HCT116 (cell line): ENCODE measurements around the gene PNMA5. TPM values are rescaled to one million over a fixed set of nuclear protein-coding genes. Genes with fewer than 3 reads are reported as not detected.
"Not testable (repeated sequence)": the region's sequence is repeated elsewhere in the genome, so short reads cannot be mapped to it uniquely, and the experiment has no call there.

Source experiments
- ATAC-seq: fragments of 200-7000 bp; cut with Tn5 transposase; 2 replicates; pipeline ENCODE4 v1.9.1; 2020; ENCODE audit warnings: mild to moderate bottlenecking, moderate library complexity
- BruUV-seq: library from RNA; stranded (reverse); fragments of 400-500 nt; replicated peaks from 2 replicates; lab custom pipeline; 2021; lab: Mats Ljungman, UMichigan
- CTCF ChIA-PET: fragments of 300-600 bp; sonication (Branson Sonifier 250); formaldehyde crosslinking; loops from one replicate; lab custom pipeline; 2021; ENCODE audit warnings: antibody characterized with exemption; lab: Charles Lee
- POLR2A ChIA-PET: fragments of 300-600, 350-600 bp; sonication (Branson Sonifier 250); formaldehyde crosslinking; loops from one replicate; lab custom pipeline; 2021; ENCODE audit warnings: antibody characterized with exemption; lab: Charles Lee
- RAD21 ChIA-PET, 2 experiments: fragments of 300-600 bp; sonication (Branson Sonifier 250); formaldehyde crosslinking; loops; one replicate each; lab custom pipeline; 2023; ENCODE audit warnings: low total read pairs in 2 of 2; ENCODE audit not compliant: uncharacterized antibody in 2 of 2, unreplicated experiment in 2 of 2, low non-redundant PET in 1 of 2; lab: Charles Lee
- DNase-seq: peaks from one replicate; pipeline ENCODE4 v3.0.0-alpha.2; 2010; ENCODE audit warnings: low read depth, low spot score
- H2AFZ ChIP-seq: fragments of 200-600 bp; shearing (Covaris generic), sonication (generic); 2 replicates; pipeline ENCODE4 v1.6.1; 2017; ENCODE audit warnings: low read depth, mixed run types, mixed read lengths, antibody characterized with exemption, low read length; ENCODE audit not compliant: poor library complexity, severe bottlenecking
- H3K27ac ChIP-seq: 2 replicates; pipeline ENCODE4 v1.5.1; 2012; ENCODE audit warnings: low read depth, low read length
- H3K27me3 ChIP-seq: fragments of 200-600 bp; sonication (generic); 2 replicates; pipeline ENCODE4 v1.6.1; 2016; ENCODE audit warnings: mixed run types, low read length, mixed read lengths; ENCODE audit not compliant: insufficient read depth
- H3K36me3 ChIP-seq, 2 experiments: fragments of 200-500 bp in 1 of 2; fragments of 200-600 bp in 1 of 2; sonication (Bioruptor generic) in 1 of 2; sonication (generic) in 1 of 2; 2 replicates each; pipeline versions ENCODE4 v1.5.1 to v1.6.1; 2014 to 2016; ENCODE audit warnings: low read length in 2 of 2, inconsistent platforms in 1 of 2, mixed read lengths in 1 of 2, mixed run types in 1 of 2; ENCODE audit not compliant: insufficient read depth in 2 of 2, control insufficient read depth in 1 of 2
- H3K4me1 ChIP-seq, 2 experiments: fragments of 200-600 bp in 1 of 2; sonication (generic) in 1 of 2; 2 replicates each; pipeline versions ENCODE4 v1.5.1 to v1.6.1; 2012 to 2017; ENCODE audit warnings: low read length in 2 of 2, inconsistent platforms in 1 of 2, mild to moderate bottlenecking in 1 of 2, mixed read lengths in 1 of 2, mixed run types in 1 of 2, moderate library complexity in 1 of 2; ENCODE audit not compliant: insufficient read depth in 2 of 2, control insufficient read depth in 1 of 2
- H3K4me2 ChIP-seq: fragments of 200-600 bp; sonication (generic); 2 replicates; pipeline ENCODE4 v1.6.1; 2017; ENCODE audit warnings: mixed run types, low read length, mixed read lengths
- H3K4me3 ChIP-seq, 2 experiments: fragments of 200-600 bp in 1 of 2; sonication (generic) in 1 of 2; replicated peaks in 1 of 2; 2 replicates each; pipeline ENCODE4 v1.5.1; 2011 to 2016; ENCODE audit warnings: low read length in 2 of 2, control low read depth in 1 of 2, low read depth in 1 of 2, mild to moderate bottlenecking in 1 of 2, mixed read lengths in 1 of 2, mixed run types in 1 of 2
- H3K79me2 ChIP-seq: fragments of 200-600 bp; sonication (generic); 2 replicates; pipeline ENCODE4 v1.6.1; 2017; ENCODE audit warnings: mild to moderate bottlenecking, mixed run types, low read length, moderate library complexity, mixed read lengths; ENCODE audit not compliant: insufficient read depth
- H3K9ac ChIP-seq: fragments of 200-600 bp; sonication (generic); 2 replicates; pipeline ENCODE4 v1.6.1; 2016; ENCODE audit warnings: low read length, mixed read lengths
- H3K9me2 ChIP-seq: fragments of 200-600 bp; sonication (generic), shearing (Covaris generic); 2 replicates; pipeline ENCODE4 v1.6.1; 2017; ENCODE audit warnings: mixed run types, mild to moderate bottlenecking, moderate library complexity; ENCODE audit not compliant: insufficient read depth
- H3K9me3 ChIP-seq, 2 experiments: fragments of 200-500 bp in 1 of 2; fragments of 200-600 bp in 1 of 2; sonication (Bioruptor generic) in 1 of 2; sonication (generic) in 1 of 2; 2 replicates each; pipeline ENCODE4 v1.6.1; 2014 to 2017; ENCODE audit warnings: low read length in 2 of 2, mixed read lengths in 2 of 2, inconsistent platforms in 1 of 2, low read depth in 1 of 2, mild to moderate bottlenecking in 1 of 2, mixed run types in 1 of 2, moderate library complexity in 1 of 2; ENCODE audit not compliant: control insufficient read depth in 1 of 2, insufficient read depth in 1 of 2
- H4K20me1 ChIP-seq: fragments of 200-600 bp; sonication (generic), shearing (Covaris generic); 2 replicates; pipeline ENCODE4 v1.6.1; 2017; ENCODE audit warnings: mixed run types, mild to moderate bottlenecking, moderate library complexity; ENCODE audit not compliant: insufficient read depth
- intact Hi-C: fragments of 100-400 bp; cut with micrococcal nuclease; formaldehyde crosslinking; loops from 2 replicates; pipeline ENCODE4 v1.10.0; 2022
- total RNA-seq: library from RNA; stranded (reverse); gene quantifications from one replicate; pipeline ENCODE4 v1.2.1, GENCODE V29; 2021; ENCODE audit not compliant: unreplicated experiment
- TF ChIP-seq, protein P1 (sequence below): IDR thresholded peaks from 2 replicates; pipeline ENCODE4 v1.6.1; 2012

Gene PNMA5
- total RNA-seq, 1 experiment from 2014 or later: not detected

DNA sequence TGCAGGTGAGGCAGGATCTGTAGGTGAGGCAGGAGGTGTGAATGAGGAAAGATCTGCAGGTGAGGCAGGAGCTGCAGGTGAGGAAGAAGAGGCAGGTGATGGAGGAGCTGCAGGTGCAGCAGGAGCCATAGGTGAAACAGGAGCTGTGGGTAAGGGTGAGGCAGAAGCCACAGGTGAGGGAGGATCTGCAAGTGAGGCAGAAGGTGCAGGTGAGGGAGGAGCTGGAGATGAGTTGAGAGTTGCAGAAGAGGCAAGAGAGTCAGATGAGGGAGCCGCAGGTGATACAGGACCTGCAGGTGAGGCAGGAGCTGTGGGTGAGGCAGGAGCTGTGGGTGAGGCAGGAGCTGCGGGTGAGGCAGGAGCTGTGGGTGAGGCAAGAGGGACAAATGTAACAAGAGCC is 35.2 kb upstream of the PNMA5 start:
- intact Hi-C loops: no loop called here
- ChIA-PET CTCF (interaction anchor here (1.2 kb wide), 1 partner anchor 88 kb away, joined by 4 read pairs; no protein-coding TSS in a partner anchor), RAD21 (no interaction called here), POLR2A (no interaction called here)
- no peak overlapping the region for H3K4me2 ChIP-seq
- H3K79me2 ChIP-seq: no peaks in the 10 kb centered on the region
- TF ChIP-seq, protein P1, sequence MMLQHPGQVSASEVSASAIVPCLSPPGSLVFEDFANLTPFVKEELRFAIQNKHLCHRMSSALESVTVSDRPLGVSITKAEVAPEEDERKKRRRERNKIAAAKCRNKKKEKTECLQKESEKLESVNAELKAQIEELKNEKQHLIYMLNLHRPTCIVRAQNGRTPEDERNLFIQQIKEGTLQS: no peak
- no peaks in the 10 kb centered on the region for H3K9me2 ChIP-seq
- DNase-seq: no peak
- no peak overlapping the region for H3K27ac ChIP-seq
- H3K27me3 ChIP-seq: no peaks in the 10 kb centered on the region
- no peak overlapping the region for H3K9ac ChIP-seq
- no peaks in the 10 kb centered on the region for H3K36me3 ChIP-seq
- no TSS peak for BruUV-seq
- H2AFZ ChIP-seq: no peak overlapping the region
- peaks cover 0 to 4% of the 10 kb centered on the region in 2 experiments; a peak in 1 of 4 replicates for H3K4me1 ChIP-seq
- no peaks in the 10 kb centered on the region for H4K20me1 ChIP-seq
- H3K9me3 ChIP-seq: no peaks in the 10 kb centered on the region
- no peak overlapping the region for H3K4me3 ChIP-seq
- no peak for ATAC-seq

DNA sequence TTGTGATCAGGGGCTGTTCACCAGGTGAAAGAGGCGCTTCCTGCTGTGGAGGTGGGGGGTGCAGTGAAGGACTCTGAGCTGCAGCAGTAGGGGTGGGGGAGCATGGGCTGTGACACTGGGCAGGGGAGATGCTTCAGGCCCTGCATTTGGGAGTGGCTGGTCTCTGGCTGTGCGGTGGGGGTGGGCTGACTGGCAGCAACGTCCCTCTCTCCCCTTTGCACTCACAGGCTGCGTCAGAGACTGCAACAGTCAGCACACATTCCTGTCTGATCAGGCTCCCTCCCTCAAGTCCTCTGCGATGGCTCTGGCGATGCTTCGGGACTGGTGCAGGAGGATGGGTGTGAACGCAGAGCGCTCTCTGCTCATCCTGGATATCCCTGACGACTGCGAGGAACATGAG is 34.6 kb upstream of the PNMA5 start:
- H3K9me2 ChIP-seq, H3K4me3 ChIP-seq, H3K9me3 ChIP-seq, H3K4me2 ChIP-seq, ATAC-seq, H3K4me1 ChIP-seq, H3K27ac ChIP-seq, H3K9ac ChIP-seq, POLR2A ChIA-PET, RAD21 ChIA-PET, H2AFZ ChIP-seq, BruUV-seq, intact Hi-C loops, H4K20me1 ChIP-seq, CTCF ChIA-PET, H3K27me3 ChIP-seq, H3K36me3 ChIP-seq, DNase-seq, H3K79me2 ChIP-seq: not testable (repeated sequence)

DNA sequence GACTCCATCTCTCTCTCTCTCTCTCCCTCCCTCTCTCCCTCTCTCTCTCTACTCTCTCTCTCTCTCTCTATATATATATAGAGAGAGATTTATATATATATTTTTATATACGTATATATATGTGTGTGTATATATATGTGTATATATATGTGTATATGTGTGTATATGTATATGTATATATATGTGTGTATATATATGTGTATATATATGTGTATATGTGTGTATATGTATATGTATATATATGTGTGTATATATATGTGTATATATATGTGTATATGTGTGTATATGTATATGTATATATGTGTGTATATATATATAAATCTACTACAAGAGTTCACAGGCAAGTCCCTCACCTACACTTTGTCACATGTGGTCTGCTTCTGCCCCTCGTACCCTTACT is 32.6 kb upstream of the PNMA5 start:
- H3K9me2 ChIP-seq, H3K4me1 ChIP-seq, H3K9ac ChIP-seq, H3K36me3 ChIP-seq, CTCF ChIA-PET, H2AFZ ChIP-seq, BruUV-seq, H3K4me3 ChIP-seq, H3K9me3 ChIP-seq, H3K79me2 ChIP-seq, H3K27ac ChIP-seq, H4K20me1 ChIP-seq, POLR2A ChIA-PET, ATAC-seq, H3K27me3 ChIP-seq, RAD21 ChIA-PET, DNase-seq, intact Hi-C loops, H3K4me2 ChIP-seq: not testable (repeated sequence)
